Neural cell (in vitro differentiated cells): Measurements from ENCODE around the gene SH3RF3. TPM values are rescaled to one million over a fixed set of nuclear protein-coding genes. Genes with fewer than 3 reads are reported as not detected.

Experiments
- H2AFZ ChIP-seq: fragments of 200-600, 300-800 bp; sonication (generic), shearing (Covaris generic); 2 replicates; pipeline ENCODE4 v1.6.0; 2014; ENCODE audit warnings: low read depth, mild to moderate bottlenecking, antibody characterized with exemption, low read length, moderate library complexity
- H3F3A ChIP-seq: fragments of 200-600 bp; shearing (Covaris generic); 2 replicates; pipeline ENCODE4 v1.6.1; 2016; ENCODE audit warnings: mild to moderate bottlenecking, moderate library complexity, mixed read lengths, antibody characterized with exemption, low read length; ENCODE audit not compliant: insufficient read depth, poor library complexity, severe bottlenecking
- H3K27ac ChIP-seq: fragments of 200-600, 300-800 bp; sonication (generic), shearing (Covaris generic); 2 replicates; pipeline ENCODE4 v1.5.1; 2014; ENCODE audit warnings: mild to moderate bottlenecking, low read length, moderate library complexity
- H3K27me3 ChIP-seq: fragments of 300-800, 200-600 bp; sonication (generic), shearing (Covaris generic); 2 replicates; pipeline ENCODE4 v1.6.0; 2014; ENCODE audit warnings: mild to moderate bottlenecking, low read depth, low read length, moderate library complexity; ENCODE audit not compliant: insufficient read depth
- H3K36me3 ChIP-seq: fragments of 300-800, 200-600 bp; sonication (generic), shearing (Covaris generic); 2 replicates; pipeline ENCODE4 v1.5.1; 2014; ENCODE audit warnings: mild to moderate bottlenecking, antibody characterized with exemption, low read length, moderate library complexity; ENCODE audit not compliant: insufficient read depth
- H3K4me2 ChIP-seq: fragments of 300-800, 200-600 bp; sonication (generic), shearing (Covaris generic); 2 replicates; pipeline ENCODE4 v1.6.0; 2014; ENCODE audit warnings: mild to moderate bottlenecking, low read length
- H3K4me3 ChIP-seq: fragments of 300-800, 200-600 bp; sonication (generic), shearing (Covaris generic); 2 replicates; pipeline ENCODE4 v1.5.1; 2014; ENCODE audit warnings: mild to moderate bottlenecking, low read length, moderate library complexity
- H3K79me2 ChIP-seq: fragments of 200-600 bp; shearing (Covaris generic); replicated peaks from 2 replicates; pipeline ENCODE4 v1.6.0; 2014; ENCODE audit warnings: mild to moderate bottlenecking, low read length, moderate library complexity; ENCODE audit not compliant: insufficient read depth
- H3K9ac ChIP-seq: fragments of 300-800, 200-600 bp; sonication (generic), shearing (Covaris generic); 2 replicates; pipeline ENCODE4 v1.6.1; 2016; ENCODE audit warnings: mild to moderate bottlenecking, low read length, mixed read lengths
- H3K9me2 ChIP-seq: fragments of 200-600 bp; shearing (Covaris generic); 2 replicates; pipeline ENCODE4 v1.6.1; 2016; ENCODE audit warnings: mild to moderate bottlenecking, low read length, mixed read lengths; ENCODE audit not compliant: insufficient read depth
- H3K9me3 ChIP-seq: fragments of 200-600, 300-800 bp; sonication (generic), shearing (Covaris generic); 2 replicates; pipeline ENCODE4 v1.6.1; 2016; ENCODE audit warnings: mild to moderate bottlenecking, mixed run types, low read length, moderate library complexity, mixed read lengths
- H4K20me1 ChIP-seq: fragments of 200-600 bp; shearing (Covaris generic); 2 replicates; pipeline ENCODE4 v1.6.1; 2016; ENCODE audit warnings: mild to moderate bottlenecking, mixed run types; ENCODE audit not compliant: insufficient read depth
- CTCF ChIP-seq: fragments of 450-650 bp; IDR thresholded peaks from 2 replicates; pipeline ENCODE4 v1.5.1; 2014; ENCODE audit warnings: antibody characterized with exemption, mild to moderate bottlenecking, moderate library complexity; ENCODE audit not compliant: poor library complexity, severe bottlenecking
- EP300 ChIP-seq: fragments of 450-650 bp; conservative IDR thresholded peaks from 2 replicates; pipeline ENCODE4 v1.6.1; 2014; ENCODE audit warnings: antibody characterized with exemption, mild to moderate bottlenecking, moderate library complexity; ENCODE audit not compliant: poor library complexity, severe bottlenecking
- EZH2 ChIP-seq: fragments of 200-600, 300-800 bp; shearing (Covaris generic), sonication (generic); IDR thresholded peaks from 2 replicates; pipeline ENCODE4 v1.6.1; 2014; ENCODE audit warnings: antibody characterized with exemption, low read length, borderline replicate concordance, mild to moderate bottlenecking; ENCODE audit not compliant: insufficient read depth, poor library complexity, severe bottlenecking
- MXI1 ChIP-seq: fragments of 450-650 bp; conservative IDR thresholded peaks from 2 replicates; pipeline ENCODE4 v1.6.1; 2014; ENCODE audit warnings: antibody characterized with exemption, mild to moderate bottlenecking; ENCODE audit not compliant: poor library complexity, severe bottlenecking
- POLR2AphosphoS5 ChIP-seq: IDR thresholded peaks from 2 replicates; pipeline ENCODE4 v1.6.1; 2012
- RAD21 ChIP-seq: fragments of 450-650 bp; conservative IDR thresholded peaks from 2 replicates; pipeline ENCODE4 v1.6.1; 2014; ENCODE audit warnings: antibody characterized with exemption, mild to moderate bottlenecking, moderate library complexity
- REST ChIP-seq: IDR thresholded peaks from 2 replicates; pipeline ENCODE4 v1.6.1; 2012; ENCODE audit warnings: borderline replicate concordance
- SMC3 ChIP-seq: fragments of 450-650 bp; conservative IDR thresholded peaks from 2 replicates; pipeline ENCODE4 v1.6.1; 2014; ENCODE audit warnings: antibody characterized with exemption, mild to moderate bottlenecking, moderate library complexity; ENCODE audit not compliant: poor library complexity
- TAF1 ChIP-seq: IDR thresholded peaks from 2 replicates; pipeline ENCODE4 v1.6.1; 2012; ENCODE audit warnings: low read depth
- polyA plus RNA-seq: library from polyadenylated mRNA; depleted of rRNA; stranded (reverse); fragments of >200 nt; gene quantifications from 2 replicates; pipeline ENCODE4 v1.2.3, GENCODE V29; 2014

The SH3RF3 gene
- polyA plus RNA-seq, 1 donor from 2014 or later, result 0.53 TPM

GRCh38 chr2:109507217-109507616 lies 378.2 kb downstream of the SH3RF3 start:
- Histone ChIP-seq H3K36me3 (no peaks in the 10 kb centered on the region), H3K27ac (no peak overlapping the region), H3K4me2 (no peak overlapping the region), H3K4me3 (no peak overlapping the region), H3K79me2 (no peaks in the 10 kb centered on the region), H3K9me3 (no peaks in the 10 kb centered on the region), H4K20me1 (no peaks in the 10 kb centered on the region), H3F3A (no peaks in the 10 kb centered on the region), H3K27me3 (no peaks in the 10 kb centered on the region), H3K9me2 (no peaks in the 10 kb centered on the region), H3K9ac (no peak overlapping the region), H2AFZ (no peak overlapping the region)
- TF ChIP-seq CTCF, result no peak
- no peak for TF ChIP-seq REST
- no peak for TF ChIP-seq MXI1
- TF ChIP-seq EP300, result no peak
- TF ChIP-seq POLR2AphosphoS5, result no peak
- TF ChIP-seq TAF1, result no peak
- TF ChIP-seq EZH2, result no peak
- TF ChIP-seq RAD21, result no peak
- TF ChIP-seq SMC3, result no peak

- no peak overlapping the region for H2AFZ ChIP-seq
- no peaks in the 10 kb centered on the region for H3F3A ChIP-seq
- H3K9me2 ChIP-seq, result no peaks in the 10 kb centered on the region
- H3K4me2 ChIP-seq, result no peak overlapping the region
- no peaks in the 10 kb centered on the region for H3K36me3 ChIP-seq
- no peak overlapping the region for H3K4me3 ChIP-seq
- no peak for TF ChIP-seq REST
- TF ChIP-seq MXI1, result no peak
- TF ChIP-seq RAD21, result no peak
- TF ChIP-seq SMC3, result no peak
- no peak for TF ChIP-seq EZH2
- no peak for TF ChIP-seq CTCF
- no peak for TF ChIP-seq POLR2AphosphoS5
- TF ChIP-seq EP300, result no peak
- no peak for TF ChIP-seq TAF1
- H4K20me1 ChIP-seq, result no peaks in the 10 kb centered on the region
- no peaks in the 10 kb centered on the region for H3K27me3 ChIP-seq
- H3K9ac ChIP-seq, result no peak overlapping the region
- no peaks in the 10 kb centered on the region for H3K79me2 ChIP-seq
- no peak overlapping the region for H3K27ac ChIP-seq
- no peaks in the 10 kb centered on the region for H3K9me3 ChIP-seq
These were observed 378.8 kb downstream of the SH3RF3 start for GRCh38 chr2:109507828-109508227.
